Fibroblast of mammary gland (primary cell): ENCODE results near the gene RFX7.

Experiments used
- DNase-seq: peaks from one replicate; pipeline ENCODE4 v3.0.0-alpha.2; 2010; ENCODE audit warnings: low read depth
- H3K4me3 ChIP-seq: 2 replicates; pipeline ENCODE4 v1.5.1; 2011; ENCODE audit warnings: low read depth, mild to moderate bottlenecking, low read length, moderate library complexity; ENCODE audit not compliant: control insufficient read depth
- CTCF ChIP-seq: conservative IDR thresholded peaks from 2 replicates; pipeline ENCODE4 v1.5.1; 2011; ENCODE audit warnings: low read depth, low read length, inconsistent platforms; ENCODE audit not compliant: control insufficient read depth, insufficient read depth

RFX7 gene

GRCh38 chr15:56056626-56057025 lies 187.1 kb downstream of the RFX7 start:
- TF ChIP-seq CTCF = no peak
- H3K4me3 ChIP-seq = no peak overlapping the region
- DNase-seq = no peak

GRCh38 chr15:56053046-56053400 lies 190.7 kb downstream of the RFX7 start:
- H3K4me3 ChIP-seq = no peak overlapping the region
- no peak for DNase-seq
- no peak for TF ChIP-seq CTCF

GRCh38 chr15:56052395-56053045 lies 191.2 kb downstream of the RFX7 start:
- no peak overlapping the region for H3K4me3 ChIP-seq
- TF ChIP-seq CTCF = peak; percentile 85
- peak; percentile 62 for DNase-seq

- no peak for DNase-seq
- no peak overlapping the region for H3K4me3 ChIP-seq
- TF ChIP-seq CTCF = no peak
Observed at GRCh38 chr15:56051676-56052075, 192.0 kb downstream of the RFX7 start.

- no peak overlapping the region for H3K4me3 ChIP-seq
- no peak for DNase-seq
- TF ChIP-seq CTCF = no peak
Observed at GRCh38 chr15:56049577-56049976, 194.1 kb downstream of the RFX7 start.

- no peak for DNase-seq
- no peak for TF ChIP-seq CTCF
- no peak overlapping the region for H3K4me3 ChIP-seq
Observed at GRCh38 chr15:56047354-56047753, 196.3 kb downstream of the RFX7 start.

GRCh38 chr15:56045068-56045748 lies 198.5 kb downstream of the RFX7 start:
- TF ChIP-seq CTCF = no peak
- DNase-seq = peak; percentile 11
- H3K4me3 ChIP-seq = no peak overlapping the region
